A673 (cell line): Measurements from ENCODE around the gene MBD3L1. TPM values are rescaled to one million over a fixed set of nuclear protein-coding genes. Genes with fewer than 3 reads are reported as not detected.

Experiments
- BruUV-seq: library from RNA; stranded (reverse); fragments of 400-500 nt; replicated peaks from 2 replicates; lab custom pipeline; 2021; lab: Mats Ljungman, UMichigan
- CTCF ChIA-PET: fragments of 300-600 bp; sonication (Branson Sonifier 250); formaldehyde crosslinking; loops from one replicate; lab custom pipeline; 2022; ENCODE audit warnings: antibody characterized with exemption; lab: Charles Lee
- POLR2A ChIA-PET: fragments of 300-600 bp; sonication (Branson Sonifier 250); formaldehyde crosslinking; loops from one replicate; lab custom pipeline; 2022; ENCODE audit warnings: antibody characterized with exemption; ENCODE audit not compliant: low non-redundant PET; lab: Charles Lee
- DNase-seq: peaks from one replicate; pipeline ENCODE4 v3.0.0-alpha.2; 2015; ENCODE audit warnings: low spot score
- H3K27ac ChIP-seq: fragments of 200-600 bp; sonication (generic); 2 replicates; pipeline ENCODE4 v1.5.1; 2016; ENCODE audit warnings: mixed run types, low read depth, mild to moderate bottlenecking, mixed read lengths, antibody characterized with exemption, low read length; ENCODE audit not compliant: poor library complexity, severe bottlenecking
- H3K27me3 ChIP-seq: fragments of 200-600 bp; sonication (generic); replicated peaks from 2 replicates; pipeline ENCODE4 v1.6.1; 2017; ENCODE audit warnings: mixed run types, low read depth, mild to moderate bottlenecking, mixed read lengths, antibody characterized with exemption, low read length; ENCODE audit not compliant: insufficient read depth, poor library complexity
- H3K36me3 ChIP-seq: fragments of 200-600 bp; sonication (generic); 2 replicates; pipeline ENCODE4 v1.6.1; 2016; ENCODE audit warnings: mixed run types, mild to moderate bottlenecking, mixed read lengths, antibody characterized with exemption, low read length; ENCODE audit not compliant: insufficient read depth, poor library complexity, severe bottlenecking
- H3K4me1 ChIP-seq: fragments of 200-600 bp; sonication (generic); 2 replicates; pipeline ENCODE4 v1.6.1; 2017; ENCODE audit warnings: mixed run types, mild to moderate bottlenecking, mixed read lengths, antibody characterized with exemption, low read length; ENCODE audit not compliant: insufficient read depth, poor library complexity, severe bottlenecking
- H3K4me3 ChIP-seq: fragments of 200-600 bp; sonication (generic); 2 replicates; pipeline ENCODE4 v1.5.1; 2016; ENCODE audit warnings: low read depth, mixed run types, mild to moderate bottlenecking, mixed read lengths, low read length; ENCODE audit not compliant: poor library complexity, severe bottlenecking
- H3K9me3 ChIP-seq: fragments of 200-600 bp; sonication (generic); 2 replicates; pipeline ENCODE4 v1.6.1; 2016; ENCODE audit warnings: mixed run types, low read depth, mild to moderate bottlenecking, mixed read lengths, antibody characterized with exemption, low read length; ENCODE audit not compliant: poor library complexity, severe bottlenecking
- EZH2 ChIP-seq: fragments of 200-600 bp; sonication (generic); IDR thresholded peaks from 2 replicates; pipeline ENCODE4 v1.6.1; 2017; ENCODE audit warnings: borderline replicate concordance, low read depth, mild to moderate bottlenecking, mixed read lengths, antibody characterized with exemption, low read length; ENCODE audit not compliant: poor library complexity, severe bottlenecking
- intact Hi-C: fragments of 100-400 bp; cut with micrococcal nuclease; formaldehyde crosslinking; loops from one replicate; pipeline ENCODE4 v1.10.0; 2022; ENCODE audit not compliant: unreplicated experiment
- total RNA-seq: library from RNA; stranded (reverse); gene quantifications from 2 replicates; pipeline ENCODE4 v1.2.3, GENCODE V29; 2021
- TF ChIP-seq, protein P1 (sequence below): fragments of 300-800, 200-600 bp; sonication (generic); conservative IDR thresholded peaks from 2 replicates; pipeline ENCODE4 v1.5.1; 2017; ENCODE audit warnings: low read depth, mild to moderate bottlenecking, antibody characterized with exemption, low read length, moderate library complexity, mixed read lengths

The MBD3L1 gene
- total RNA-seq, 1 experiment from 2014 or later: not detected

- intact Hi-C loops: no loop called here
- BruUV-seq: no TSS peak
- H3K4me3 ChIP-seq: no peak overlapping the region
- H3K9me3 ChIP-seq: peaks cover 87% of the 10 kb centered on the region
- H3K27me3 ChIP-seq: no peaks in the 10 kb centered on the region
- no peak overlapping the region for H3K27ac ChIP-seq
- CTCF ChIA-PET: no interaction called here
- H3K4me1 ChIP-seq: no peaks in the 10 kb centered on the region
- no peak for DNase-seq
- peaks cover 88% of the 10 kb centered on the region for H3K36me3 ChIP-seq
- POLR2A ChIA-PET: no interaction called here
- TF ChIP-seq, protein P1, sequence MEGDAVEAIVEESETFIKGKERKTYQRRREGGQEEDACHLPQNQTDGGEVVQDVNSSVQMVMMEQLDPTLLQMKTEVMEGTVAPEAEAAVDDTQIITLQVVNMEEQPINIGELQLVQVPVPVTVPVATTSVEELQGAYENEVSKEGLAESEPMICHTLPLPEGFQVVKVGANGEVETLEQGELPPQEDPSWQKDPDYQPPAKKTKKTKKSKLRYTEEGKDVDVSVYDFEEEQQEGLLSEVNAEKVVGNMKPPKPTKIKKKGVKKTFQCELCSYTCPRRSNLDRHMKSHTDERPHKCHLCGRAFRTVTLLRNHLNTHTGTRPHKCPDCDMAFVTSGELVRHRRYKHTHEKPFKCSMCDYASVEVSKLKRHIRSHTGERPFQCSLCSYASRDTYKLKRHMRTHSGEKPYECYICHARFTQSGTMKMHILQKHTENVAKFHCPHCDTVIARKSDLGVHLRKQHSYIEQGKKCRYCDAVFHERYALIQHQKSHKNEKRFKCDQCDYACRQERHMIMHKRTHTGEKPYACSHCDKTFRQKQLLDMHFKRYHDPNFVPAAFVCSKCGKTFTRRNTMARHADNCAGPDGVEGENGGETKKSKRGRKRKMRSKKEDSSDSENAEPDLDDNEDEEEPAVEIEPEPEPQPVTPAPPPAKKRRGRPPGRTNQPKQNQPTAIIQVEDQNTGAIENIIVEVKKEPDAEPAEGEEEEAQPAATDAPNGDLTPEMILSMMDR: no peak
- TF ChIP-seq EZH2: no peak
These were observed 20.6 kb upstream of the MBD3L1 start for GRCh38 chr19:8811315-8812172.

- no peaks in the 10 kb centered on the region for H3K4me1 ChIP-seq
- CTCF ChIA-PET: no interaction called here
- peaks cover 74% of the 10 kb centered on the region for H3K9me3 ChIP-seq
- no peak for DNase-seq
- no peaks in the 10 kb centered on the region for H3K27me3 ChIP-seq
- no peak overlapping the region for H3K4me3 ChIP-seq
- no peak overlapping the region for H3K27ac ChIP-seq
- peaks cover 91% of the 10 kb centered on the region for H3K36me3 ChIP-seq
- TF ChIP-seq EZH2: no peak
- TF ChIP-seq, protein P1: no peak
- POLR2A ChIA-PET: no interaction called here
- no TSS peak for BruUV-seq
- intact Hi-C loops: no loop called here
These were observed 18.0 kb upstream of the MBD3L1 start for GRCh38 chr19:8814176-8814575.

DNA sequence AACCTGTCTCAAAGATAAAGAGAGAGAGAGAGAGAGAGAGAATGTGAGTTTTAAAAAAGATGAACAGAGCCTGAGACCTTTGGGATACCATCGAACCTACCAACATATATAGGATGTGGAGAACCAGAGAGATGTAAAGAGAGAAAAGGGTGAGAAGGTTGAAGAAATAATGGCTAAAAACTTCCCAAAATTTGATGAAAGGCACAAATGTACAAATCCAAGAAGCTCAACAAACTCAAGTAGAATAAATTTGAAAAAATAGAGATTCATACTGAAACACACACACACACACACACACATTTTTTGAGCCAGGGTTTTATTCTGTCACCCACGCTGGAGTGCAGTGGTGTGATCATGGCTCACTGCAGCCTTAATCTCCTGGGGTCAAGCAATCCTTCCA is 16.4 kb upstream of the MBD3L1 start:
- intact Hi-C loops: no loop called here
- no peak overlapping the region for H3K27ac ChIP-seq
- ChIA-PET POLR2A (no interaction called here), CTCF (no interaction called here)
- no TSS peak for BruUV-seq
- TF ChIP-seq, protein P1: no peak
- no peak for TF ChIP-seq EZH2
- peaks cover 60% of the 10 kb centered on the region for H3K9me3 ChIP-seq
- H3K4me3 ChIP-seq: no peak overlapping the region
- peaks cover 90% of the 10 kb centered on the region for H3K36me3 ChIP-seq
- H3K4me1 ChIP-seq: no peaks in the 10 kb centered on the region
- DNase-seq: no peak
- no peaks in the 10 kb centered on the region for H3K27me3 ChIP-seq
